Neural crest cell (in vitro differentiated cells): ENCODE data around the gene PLEKHJ1. TPM values are rescaled to one million over a fixed set of nuclear protein-coding genes. Genes with fewer than 3 reads are reported as not detected.
"Not testable (repeated sequence)": the region's sequence is repeated elsewhere in the genome, so short reads cannot be mapped to it uniquely, and the experiment has no call there.

Experiments
- DNase-seq: peaks from one replicate; pipeline ENCODE4 v3.0.0; 2021; ENCODE audit warnings: low read depth, mixed read lengths, low spot score
- H3K27ac Mint-ChIP-seq: one replicate; pipeline ENCODE4 v1.8.0; 2021; ENCODE audit warnings: mild to moderate bottlenecking, mixed read lengths; ENCODE audit not compliant: unreplicated experiment
- H3K27me3 Mint-ChIP-seq: 2 replicates; pipeline ENCODE4 v1.8.0; 2021; ENCODE audit warnings: low read depth, mild to moderate bottlenecking, mixed read lengths
- H3K36me3 Mint-ChIP-seq: 2 replicates; pipeline ENCODE4 v1.8.0; 2021; ENCODE audit warnings: low read depth, mild to moderate bottlenecking, mixed read lengths
- H3K4me1 Mint-ChIP-seq: 2 replicates; pipeline ENCODE4 v1.8.0; 2021; ENCODE audit warnings: mixed read lengths
- H3K4me3 Mint-ChIP-seq: one replicate; pipeline ENCODE4 v1.8.0; 2021; ENCODE audit warnings: mild to moderate bottlenecking, mixed read lengths
- H3K9me3 Mint-ChIP-seq: 2 replicates; pipeline ENCODE4 v1.8.0; 2021; ENCODE audit warnings: mixed read lengths
- CTCF ChIP-seq: fragments of 200-600 bp; sonication (generic); conservative IDR thresholded peaks from 2 replicates; pipeline ENCODE4 v1.5.0; 2021; ENCODE audit warnings: antibody characterized with exemption, mild to moderate bottlenecking
- total RNA-seq: library from RNA; stranded (reverse); gene quantifications from 2 replicates; pipeline ENCODE4 v1.2.1, GENCODE V29; 2021

The PLEKHJ1 gene
- total RNA-seq, 1 donor from 2014 or later: 137 TPM

- no peak for TF ChIP-seq CTCF
- Mint-ChIP-seq H3K9me3 (no peaks in the 10 kb centered on the region), H3K36me3 (peaks cover 7% of the 10 kb centered on the region), H3K4me3 (no peak overlapping the region), H3K4me1 (no peaks in the 10 kb centered on the region), H3K27ac (peak overlapping the region; percentile 62), H3K27me3 (no peaks in the 10 kb centered on the region)
- no peak for DNase-seq
These were observed 27.2 kb downstream of the PLEKHJ1 start for GRCh38 chr19:2208975-2209374.

DNA sequence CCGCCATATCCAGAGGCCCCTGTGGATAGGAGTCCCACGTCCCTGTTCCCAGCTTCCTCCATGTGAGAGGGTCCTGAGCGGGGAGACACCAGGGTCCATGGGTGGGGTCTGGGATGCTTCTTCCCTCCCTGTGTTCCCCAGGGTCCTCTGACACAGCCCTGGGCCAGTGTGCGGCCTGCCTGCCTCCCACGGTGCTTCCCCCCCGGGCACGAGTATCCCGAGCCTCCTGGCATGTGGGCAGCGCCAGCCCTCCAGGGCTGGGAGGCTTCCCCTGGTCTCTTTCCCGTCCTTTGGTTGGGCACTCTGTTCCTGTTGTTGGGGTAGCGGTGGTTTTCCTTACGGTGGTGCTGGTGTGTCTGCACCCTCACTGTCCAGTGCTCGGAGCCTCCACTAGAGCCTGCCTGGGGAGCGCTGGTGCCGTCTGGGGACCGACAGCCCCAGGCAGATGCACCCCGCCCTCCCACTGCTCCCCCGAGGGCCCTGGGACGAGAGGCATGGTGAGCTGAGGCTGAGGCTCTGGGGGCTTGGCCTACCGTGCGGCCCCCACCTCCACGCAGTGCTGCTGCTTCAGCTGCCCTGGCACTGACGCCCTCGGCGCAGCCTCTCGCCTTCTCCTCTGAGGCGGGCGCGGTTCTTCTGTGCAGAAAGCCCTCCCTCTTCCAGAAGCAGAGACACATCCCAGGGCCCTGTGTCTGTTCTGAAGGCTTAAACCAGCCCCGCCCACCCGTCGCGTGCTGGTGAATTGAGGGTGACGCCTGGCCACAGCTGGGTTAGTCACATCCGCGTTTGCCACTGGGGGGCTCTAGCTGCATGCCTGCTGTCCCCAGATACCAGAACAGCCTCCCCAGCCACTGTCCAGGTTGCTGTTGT is 27.9 kb downstream of the PLEKHJ1 start:
- H3K27ac Mint-ChIP-seq: no peak overlapping the region
- no peak overlapping the region for H3K4me3 Mint-ChIP-seq
- H3K4me1 Mint-ChIP-seq: no peaks in the 10 kb centered on the region
- peaks cover 7% of the 10 kb centered on the region for H3K36me3 Mint-ChIP-seq
- no peaks in the 10 kb centered on the region for H3K27me3 Mint-ChIP-seq
- no peak for DNase-seq
- no peaks in the 10 kb centered on the region for H3K9me3 Mint-ChIP-seq
- no peak for TF ChIP-seq CTCF

DNA sequence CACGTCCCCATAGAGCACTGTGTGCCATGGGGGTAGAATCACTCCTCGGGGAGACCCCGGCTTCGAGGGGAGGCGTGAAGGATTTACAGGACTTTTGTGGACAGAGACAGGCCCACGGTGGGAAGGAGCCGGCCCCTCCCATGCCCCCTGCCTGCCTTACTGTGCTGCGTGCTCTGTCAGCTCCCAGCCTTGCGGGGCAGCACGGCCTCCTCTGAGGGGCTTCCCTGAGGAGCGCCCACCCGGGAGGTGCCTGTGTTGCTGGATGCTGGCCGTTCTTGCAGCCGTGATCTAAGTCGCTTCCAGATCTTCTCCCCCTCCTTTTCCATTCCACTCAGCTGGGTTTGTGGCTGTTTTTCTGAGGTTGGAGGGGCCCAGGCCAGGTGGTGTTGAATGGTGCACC is 29.1 kb downstream of the PLEKHJ1 start:
- no peaks in the 10 kb centered on the region for H3K27me3 Mint-ChIP-seq
- no peak for TF ChIP-seq CTCF
- peaks cover 7% of the 10 kb centered on the region for H3K36me3 Mint-ChIP-seq
- no peaks in the 10 kb centered on the region for H3K9me3 Mint-ChIP-seq
- no peaks in the 10 kb centered on the region for H3K4me1 Mint-ChIP-seq
- no peak for DNase-seq
- no peak overlapping the region for H3K27ac Mint-ChIP-seq
- H3K4me3 Mint-ChIP-seq: no peak overlapping the region

GRCh38 chr19:2202366-2202765 is 33.8 kb downstream of the PLEKHJ1 start:
- Mint-ChIP-seq H3K4me3 (no peak overlapping the region), H3K27me3 (no peaks in the 10 kb centered on the region), H3K9me3 (no peaks in the 10 kb centered on the region), H3K27ac (no peak overlapping the region), H3K36me3 (peaks cover 2% of the 10 kb centered on the region), H3K4me1 (peaks cover 5% of the 10 kb centered on the region)
- TF ChIP-seq CTCF: no peak
- no peak for DNase-seq

GRCh38 chr19:2201473-2202148 is 34.5 kb downstream of the PLEKHJ1 start:
- Mint-ChIP-seq H3K9me3 (no peaks in the 10 kb centered on the region), H3K27me3 (no peaks in the 10 kb centered on the region), H3K4me1 (peaks cover 5% of the 10 kb centered on the region), H3K4me3 (no peak overlapping the region), H3K36me3 (peaks cover 2% of the 10 kb centered on the region), H3K27ac (no peak overlapping the region)
- TF ChIP-seq CTCF: no peak
- no peak for DNase-seq

- H3K27ac Mint-ChIP-seq: not testable (repeated sequence)
These were observed 35.4 kb downstream of the PLEKHJ1 start for GRCh38 chr19:2200624-2201294.

More at GRCh38 chr19:2200624-2201294, 35.4 kb downstream of the PLEKHJ1 start:
- not testable (repeated sequence) for DNase-seq, H3K4me1 Mint-ChIP-seq, H3K9me3 Mint-ChIP-seq, H3K27me3 Mint-ChIP-seq, H3K4me3 Mint-ChIP-seq, H3K36me3 Mint-ChIP-seq
